Keratinocyte (primary cell): ENCODE data around the gene PLCG2.

ENCODE experiments used
- CTCF ChIP-seq, 3 experiments: IDR thresholded peaks in 1 of 3; conservative IDR thresholded peaks in 1 of 3; optimal IDR thresholded peaks in 1 of 3; 2 replicates in 2 of 3; 3 replicates in 1 of 3; pipeline versions ENCODE3 to v1.5.1; 2011; ENCODE audit warnings: low read length in 3 of 3, mild to moderate bottlenecking in 3 of 3, moderate library complexity in 2 of 3, control low read depth in 1 of 3, inconsistent platforms in 1 of 3; ENCODE audit not compliant: insufficient read depth in 2 of 3; ENCODE audit errors: extremely low read depth in 1 of 3
- EZH2 ChIP-seq: IDR thresholded peaks from one replicate; pipeline ENCODE4 v1.6.1; 2012; ENCODE audit warnings: inconsistent platforms, mild to moderate bottlenecking, low read length, moderate library complexity

DNA sequence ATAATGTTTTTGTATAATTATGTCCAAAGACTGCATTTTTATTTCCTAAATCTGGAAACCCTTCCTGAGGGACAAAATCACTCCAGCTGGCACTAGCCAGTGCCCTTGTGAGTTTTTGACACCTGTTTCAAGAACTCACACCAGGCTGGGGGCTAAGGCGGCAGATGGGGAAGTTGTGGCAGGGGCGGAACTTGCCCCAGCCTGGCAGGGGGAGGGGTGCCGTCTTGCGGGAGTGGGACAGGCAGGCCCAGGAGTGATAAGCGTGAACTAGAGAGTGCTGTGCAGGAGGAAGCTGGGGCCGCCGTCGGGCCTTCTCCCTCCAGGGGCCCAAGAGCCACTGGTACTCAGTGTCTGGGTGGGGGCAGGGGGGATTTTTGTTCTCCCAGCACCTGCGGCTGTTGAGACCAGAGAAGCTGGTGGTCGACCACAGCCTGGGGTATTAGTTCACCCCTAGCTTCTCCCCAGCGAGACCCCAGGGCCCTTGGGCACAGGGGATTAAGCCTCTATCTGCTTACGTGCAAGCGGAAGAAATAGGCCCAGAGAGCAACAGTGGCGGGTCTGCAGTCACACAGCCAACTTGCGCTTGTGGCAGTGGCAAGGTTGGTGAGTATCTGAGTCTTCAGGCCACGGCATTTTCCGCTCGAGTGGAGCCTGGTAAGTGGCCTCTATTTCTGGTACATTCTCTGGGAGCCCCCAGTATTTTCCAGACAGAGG, 40.2 kb upstream of the PLCG2 start:
- TF ChIP-seq CTCF (optimal IDR thresholded peaks at IDR 0.05 in 1 of 3, IDR thresholded peaks at IDR 0.05 in 1 of 3, conservative IDR thresholded peaks at IDR 0.05 in 1 of 3; ENCODE audit: extremely low read depth in 1 of 3, insufficient read depth in 2 of 3, low read length in 3 of 3) (no peak), EZH2 (no peak)
